Activated CD4-positive, CD25-positive, alpha-beta regulatory T cell (primary cell): ENCODE results near the gene KCNRG.
"Not testable (repeated sequence)": the region's sequence is repeated elsewhere in the genome, so short reads cannot be mapped to it uniquely, and the experiment has no call there.

Source experiments
- DNase-seq, 4 experiments: peaks; one replicate each; lab custom pipeline; 2025; lab: John Stamatoyannopoulos, UW

KCNRG gene, protein sequence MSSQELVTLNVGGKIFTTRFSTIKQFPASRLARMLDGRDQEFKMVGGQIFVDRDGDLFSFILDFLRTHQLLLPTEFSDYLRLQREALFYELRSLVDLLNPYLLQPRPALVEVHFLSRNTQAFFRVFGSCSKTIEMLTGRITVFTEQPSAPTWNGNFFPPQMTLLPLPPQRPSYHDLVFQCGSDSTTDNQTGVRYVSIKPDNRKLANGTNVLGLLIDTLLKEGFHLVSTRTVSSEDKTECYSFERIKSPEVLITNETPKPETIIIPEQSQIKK

DNA sequence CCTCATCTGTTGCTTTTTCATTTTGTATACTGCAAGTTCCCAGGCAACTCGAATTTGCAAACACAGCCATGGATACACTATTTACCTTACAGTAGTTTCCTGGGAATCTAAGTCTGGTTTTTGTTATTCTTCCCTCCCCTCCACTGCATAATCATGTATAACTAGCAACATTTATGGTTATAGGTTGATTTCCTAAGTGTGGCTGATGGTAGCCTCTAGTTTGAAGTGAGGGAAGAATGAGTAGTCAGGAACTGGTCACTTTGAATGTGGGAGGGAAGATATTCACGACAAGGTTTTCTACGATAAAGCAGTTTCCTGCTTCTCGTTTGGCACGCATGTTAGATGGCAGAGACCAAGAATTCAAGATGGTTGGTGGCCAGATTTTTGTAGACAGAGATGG lies at the start of gene KCNRG:
KCNRG (plus strand) TSS at position 187 of the 400 bp plus-strand sequence; CDS start at position 237, 50 bp downstream.
- no peak for DNase-seq

DNA sequence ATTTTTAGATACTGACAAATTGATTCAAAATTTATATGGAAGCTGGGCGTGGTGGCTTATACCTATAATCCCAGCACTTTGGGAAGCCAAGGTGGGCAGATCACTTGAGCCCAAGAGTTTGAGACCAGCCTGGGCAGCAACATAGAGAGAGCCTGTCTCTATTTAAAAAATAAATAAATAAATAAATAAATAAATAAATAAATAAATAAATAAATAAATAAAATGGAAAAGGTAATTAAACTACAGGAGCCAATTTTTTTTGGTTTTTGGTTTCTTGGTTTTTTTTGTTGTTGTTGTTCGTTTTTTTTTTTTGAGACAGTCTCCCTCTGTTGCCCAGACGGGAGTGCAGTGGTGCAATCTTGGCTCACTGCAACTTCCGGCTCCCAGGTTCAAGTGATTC lies 47.8 kb upstream of the KCNRG start:
- DNase-seq, result no peak

DNA sequence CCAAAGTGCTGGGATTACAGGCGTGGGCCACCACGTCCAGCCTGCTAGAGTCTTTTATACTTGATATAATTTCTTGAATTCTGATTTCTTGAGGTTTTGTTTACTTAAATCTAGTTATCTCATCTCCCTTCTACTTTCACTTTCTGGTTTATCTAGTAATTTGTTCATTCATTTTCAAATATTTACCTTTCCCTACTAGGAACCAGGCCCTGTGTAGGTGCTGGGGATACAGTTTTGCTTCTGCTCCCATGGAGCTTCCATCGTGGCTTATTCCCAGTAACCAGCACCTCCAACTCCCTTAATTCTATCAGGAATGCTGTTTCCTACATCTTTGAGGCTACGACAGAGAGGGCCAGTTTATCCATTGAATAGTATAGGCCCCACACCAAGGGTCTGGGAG lies 42.5 kb upstream of the KCNRG start:
- no peak for DNase-seq

DNA sequence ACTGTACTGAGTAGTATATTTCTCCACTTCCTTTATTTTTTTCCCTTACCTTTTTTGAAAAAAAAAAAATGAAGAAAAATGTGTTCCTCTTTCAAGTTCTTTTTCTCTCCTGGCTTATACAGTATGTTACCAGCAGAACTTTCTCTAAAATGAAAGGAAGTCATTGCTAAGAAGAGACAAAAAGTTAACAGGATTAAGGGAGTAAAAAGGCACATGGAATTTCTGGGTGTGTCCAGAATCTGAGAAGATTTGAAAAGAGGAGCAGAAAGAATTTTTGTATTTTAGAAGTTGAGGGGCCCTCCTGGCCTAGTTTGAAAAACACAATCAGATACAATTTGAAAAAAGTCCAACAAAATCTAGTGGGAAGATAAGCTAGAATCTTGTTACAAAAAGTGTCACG lies 39.4 kb upstream of the KCNRG start:
- DNase-seq, result no peak

DNA sequence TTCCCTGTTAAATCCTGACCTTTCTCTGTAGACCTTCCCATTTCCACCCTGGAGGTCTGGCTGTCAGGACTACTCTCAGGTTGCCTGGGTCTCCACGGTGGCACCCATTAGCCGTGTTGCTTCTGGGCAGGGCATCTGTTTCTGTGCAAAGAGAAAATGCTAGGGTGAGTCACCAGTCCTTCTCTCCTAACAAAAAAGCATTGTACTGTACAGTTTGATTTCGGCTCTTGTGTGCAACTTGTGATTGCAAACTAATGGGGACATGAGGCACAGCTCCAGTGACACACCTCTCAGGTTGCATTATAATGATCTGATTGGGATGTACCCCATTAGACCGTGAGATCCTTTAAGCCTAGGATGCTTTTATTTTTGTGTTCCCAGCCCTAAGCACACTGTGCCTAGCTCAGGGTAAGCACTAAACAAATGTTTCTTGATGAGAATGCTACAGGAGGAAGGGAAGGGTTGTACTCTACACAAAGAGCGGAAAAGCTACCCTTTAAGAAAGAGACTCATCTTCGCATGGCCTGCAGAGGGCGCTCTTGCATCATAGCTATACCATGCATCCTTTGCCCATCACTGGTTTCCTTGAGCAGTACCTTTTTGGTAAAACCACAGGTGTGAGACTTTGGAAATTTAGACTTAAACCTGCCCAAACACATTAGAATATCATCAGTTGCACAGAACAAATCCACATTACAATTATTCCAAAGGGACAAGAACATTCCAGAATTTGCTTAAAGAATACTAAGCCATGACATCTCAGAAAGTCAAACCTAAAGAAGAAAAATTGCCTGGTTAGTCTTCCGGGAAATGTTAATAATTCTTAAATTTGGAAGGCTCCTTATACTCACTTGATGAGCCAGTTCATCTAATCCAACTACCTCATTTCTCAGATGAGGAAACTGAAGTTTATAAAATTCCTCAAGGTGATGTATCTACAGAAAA lies 38.7 kb upstream of the KCNRG start:
- peak; percentile 35 to 66 (median 54) for DNase-seq

DNA sequence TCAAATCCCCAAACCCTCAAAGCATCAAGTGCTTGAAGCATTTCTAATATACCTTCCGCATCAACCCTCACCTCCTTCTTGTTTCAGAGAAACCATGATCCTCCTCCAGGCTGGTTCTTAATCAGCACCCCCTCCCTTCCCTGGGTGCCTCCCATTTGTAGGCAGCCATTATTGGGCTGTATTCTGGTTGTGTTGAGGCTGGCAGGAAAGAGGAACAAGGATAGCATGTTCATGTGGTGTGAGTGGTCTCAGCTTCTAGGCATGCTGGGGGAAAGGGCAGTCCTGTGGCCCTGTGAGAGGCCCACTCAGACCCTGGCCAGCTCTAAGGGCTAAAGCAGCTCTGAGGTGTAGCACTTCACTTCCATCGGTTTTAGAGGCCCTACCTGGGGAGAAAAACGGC lies 37.3 kb upstream of the KCNRG start:
- DNase-seq, result no peak

DNA sequence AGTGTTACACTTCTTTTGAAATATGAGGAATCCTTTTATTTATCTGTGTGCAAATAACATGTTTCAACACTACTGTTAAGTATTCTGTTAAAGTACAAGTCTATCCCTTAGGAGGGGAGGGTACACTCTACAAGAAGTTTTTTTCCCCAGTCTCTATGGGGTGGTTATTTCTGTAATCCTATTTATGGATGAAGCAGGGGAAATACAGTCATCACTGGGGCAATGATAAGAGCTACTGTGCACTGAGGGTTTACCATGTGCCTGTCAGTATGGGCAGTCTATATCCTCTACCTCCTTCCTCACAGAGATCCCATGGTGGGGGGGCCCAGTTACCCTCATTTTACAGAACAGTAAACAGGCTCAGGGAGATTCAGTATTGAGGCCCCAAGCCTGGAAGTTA lies 35.0 kb upstream of the KCNRG start:
- DNase-seq, result no peak

DNA sequence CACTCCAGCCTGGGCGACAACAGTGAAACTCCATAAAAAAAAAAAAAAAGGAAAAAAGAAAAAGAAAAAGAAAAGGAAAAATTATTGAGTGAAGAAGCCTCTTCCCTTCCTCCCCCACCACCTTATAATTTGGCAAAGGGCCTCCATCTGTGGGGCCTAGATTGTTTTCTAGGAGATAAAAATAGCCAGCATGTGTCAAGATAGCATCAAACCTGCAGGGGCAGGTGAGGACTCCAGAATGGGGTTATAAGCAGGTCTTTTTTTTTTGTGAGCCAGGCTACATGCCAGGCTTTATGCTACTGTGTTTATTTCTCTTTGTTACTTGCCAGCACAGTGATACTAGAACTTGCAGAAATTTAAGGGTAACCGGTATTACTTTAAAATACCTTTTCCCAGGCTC lies 30.1 kb upstream of the KCNRG start:
- DNase-seq, result no peak

DNA sequence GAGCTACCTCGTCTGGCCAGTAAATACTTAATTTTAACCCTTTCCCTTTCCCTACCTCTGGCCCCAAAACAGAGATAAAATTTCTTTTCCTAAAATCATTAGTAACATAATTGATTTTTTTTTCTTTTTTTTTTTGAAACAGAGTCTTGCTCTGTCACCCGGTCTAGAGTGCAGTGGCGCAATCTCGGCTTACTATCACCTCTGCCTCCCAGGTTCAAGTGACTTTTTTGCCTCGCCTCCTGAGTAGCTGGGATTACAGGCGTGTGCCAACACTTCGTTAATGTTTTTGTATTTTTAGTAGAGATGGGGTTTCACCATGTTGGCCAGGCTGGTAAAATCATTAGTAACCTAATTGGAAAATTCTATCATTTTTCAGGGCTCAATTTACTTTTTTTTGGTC lies 28.8 kb upstream of the KCNRG start:
- no peak for DNase-seq

DNA sequence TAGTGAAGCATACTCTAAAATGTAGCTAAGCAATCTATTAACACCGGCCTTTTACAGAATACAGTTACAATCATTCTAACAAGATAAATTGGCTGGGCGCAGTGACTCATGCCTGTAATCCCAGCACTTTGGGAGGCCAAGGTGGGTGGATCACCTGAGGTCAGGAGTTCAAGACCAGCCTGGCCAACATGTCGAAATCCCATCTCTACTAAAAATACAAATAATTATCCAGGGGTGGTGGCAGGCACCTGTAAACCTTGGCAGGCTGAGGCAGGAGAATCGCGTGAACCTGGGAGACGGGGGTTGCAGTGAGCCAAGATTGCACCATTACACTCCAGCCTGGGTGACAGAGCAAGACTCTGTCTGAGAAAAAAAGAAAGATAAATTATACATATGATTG lies 24.6 kb upstream of the KCNRG start:
- not testable (repeated sequence) for DNase-seq

DNA sequence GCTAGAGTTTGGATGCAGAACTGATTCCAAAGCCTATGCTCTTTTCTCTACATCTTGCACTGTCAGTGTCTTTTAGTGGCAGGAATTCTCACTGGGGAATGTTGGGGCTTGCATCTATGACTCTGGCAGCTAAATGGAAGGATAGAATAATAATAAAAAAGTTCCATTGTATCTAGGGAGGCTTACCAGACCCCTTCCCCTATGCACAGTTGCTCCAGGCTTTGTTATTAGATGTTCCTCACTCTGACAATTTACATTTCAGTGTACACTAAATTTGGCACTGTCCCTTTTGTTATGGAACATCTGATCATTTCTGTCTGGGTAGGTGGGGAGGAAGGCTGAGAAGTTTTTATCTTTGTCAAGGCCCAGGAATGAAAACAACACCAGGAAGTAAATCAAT lies 22.1 kb upstream of the KCNRG start:
- no peak for DNase-seq

DNA sequence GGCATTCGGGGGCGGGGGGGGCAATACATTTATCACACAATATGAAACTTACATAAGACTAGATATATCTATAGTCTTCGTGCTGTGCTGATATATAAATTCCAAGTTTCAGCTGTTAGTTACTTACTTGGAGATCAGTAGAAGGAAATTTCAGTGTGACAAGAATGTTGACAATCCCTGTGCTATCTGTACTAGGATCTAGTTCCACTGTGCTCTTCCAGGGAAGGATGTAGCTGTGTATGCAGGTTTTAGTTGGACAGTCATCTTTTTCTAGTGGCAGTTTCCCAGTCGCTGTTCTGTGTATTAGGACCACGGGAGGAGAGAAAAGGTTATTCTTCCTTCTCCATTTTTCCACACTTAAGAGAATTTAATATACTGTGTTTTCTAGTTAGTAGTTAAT lies 21.6 kb upstream of the KCNRG start:
- DNase-seq, result no peak

DNA sequence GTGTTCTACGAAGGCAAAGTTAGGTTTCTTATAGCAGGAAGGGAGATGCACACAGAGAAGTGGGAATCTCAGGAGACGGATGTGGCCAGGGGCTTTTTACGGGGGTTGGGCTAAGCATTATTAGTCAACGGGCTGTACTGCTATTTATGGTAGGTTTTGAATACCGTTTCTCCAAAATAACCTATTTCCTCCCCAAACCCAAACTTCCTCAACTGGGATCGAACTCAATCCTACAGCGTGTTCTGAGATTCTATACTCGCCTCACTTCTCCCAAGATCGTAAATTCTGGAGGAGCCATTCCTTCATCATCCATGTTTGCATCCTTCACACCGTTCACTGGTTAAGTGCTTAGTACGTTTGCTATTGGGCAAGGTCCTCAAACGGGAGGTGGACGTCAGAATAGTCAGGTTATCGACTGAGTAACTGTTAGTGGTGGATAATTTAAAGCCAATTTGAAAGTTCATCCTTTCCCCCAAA lies 19.6 kb upstream of the KCNRG start:
- no peak for DNase-seq

DNA sequence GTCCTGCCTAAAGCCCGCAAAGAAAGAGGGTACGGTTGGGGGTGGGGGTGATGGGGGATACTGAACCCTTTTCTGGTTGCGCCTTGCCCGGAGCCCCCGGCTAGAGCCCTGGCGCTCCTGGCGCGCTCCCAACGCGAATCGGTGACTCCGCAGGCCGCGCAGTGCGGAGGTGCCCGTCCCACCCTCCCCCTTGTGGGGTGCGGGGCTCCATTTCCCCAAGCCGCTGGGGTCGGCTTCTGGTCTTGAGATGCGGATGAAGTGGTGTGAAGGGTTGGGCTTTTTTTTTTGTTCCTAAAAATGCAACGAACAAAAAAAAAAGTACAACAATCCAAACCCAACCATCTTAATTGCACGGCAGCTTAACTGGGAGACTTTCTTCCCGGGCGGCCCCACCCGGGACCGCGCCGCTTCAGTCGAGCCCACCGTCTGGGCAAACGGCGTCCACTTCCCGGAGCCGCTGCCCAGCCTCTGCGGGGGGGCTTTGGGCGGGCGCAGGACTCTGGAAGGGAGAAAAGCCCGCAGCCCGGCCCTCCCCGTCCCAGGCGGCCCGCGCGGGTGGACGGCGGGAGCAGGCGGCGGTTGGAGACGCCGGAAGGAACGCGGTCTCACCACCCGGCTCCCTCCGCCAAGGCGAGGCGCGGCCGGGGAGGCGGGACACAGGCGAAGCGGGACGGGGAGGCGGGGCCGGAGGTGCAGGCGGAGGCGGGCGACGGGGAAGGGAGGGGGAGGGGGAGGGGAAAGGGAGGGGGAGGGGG lies 18.9 kb upstream of the KCNRG start:
- peak; percentile 80 to 89 (median 82) for DNase-seq

DNA sequence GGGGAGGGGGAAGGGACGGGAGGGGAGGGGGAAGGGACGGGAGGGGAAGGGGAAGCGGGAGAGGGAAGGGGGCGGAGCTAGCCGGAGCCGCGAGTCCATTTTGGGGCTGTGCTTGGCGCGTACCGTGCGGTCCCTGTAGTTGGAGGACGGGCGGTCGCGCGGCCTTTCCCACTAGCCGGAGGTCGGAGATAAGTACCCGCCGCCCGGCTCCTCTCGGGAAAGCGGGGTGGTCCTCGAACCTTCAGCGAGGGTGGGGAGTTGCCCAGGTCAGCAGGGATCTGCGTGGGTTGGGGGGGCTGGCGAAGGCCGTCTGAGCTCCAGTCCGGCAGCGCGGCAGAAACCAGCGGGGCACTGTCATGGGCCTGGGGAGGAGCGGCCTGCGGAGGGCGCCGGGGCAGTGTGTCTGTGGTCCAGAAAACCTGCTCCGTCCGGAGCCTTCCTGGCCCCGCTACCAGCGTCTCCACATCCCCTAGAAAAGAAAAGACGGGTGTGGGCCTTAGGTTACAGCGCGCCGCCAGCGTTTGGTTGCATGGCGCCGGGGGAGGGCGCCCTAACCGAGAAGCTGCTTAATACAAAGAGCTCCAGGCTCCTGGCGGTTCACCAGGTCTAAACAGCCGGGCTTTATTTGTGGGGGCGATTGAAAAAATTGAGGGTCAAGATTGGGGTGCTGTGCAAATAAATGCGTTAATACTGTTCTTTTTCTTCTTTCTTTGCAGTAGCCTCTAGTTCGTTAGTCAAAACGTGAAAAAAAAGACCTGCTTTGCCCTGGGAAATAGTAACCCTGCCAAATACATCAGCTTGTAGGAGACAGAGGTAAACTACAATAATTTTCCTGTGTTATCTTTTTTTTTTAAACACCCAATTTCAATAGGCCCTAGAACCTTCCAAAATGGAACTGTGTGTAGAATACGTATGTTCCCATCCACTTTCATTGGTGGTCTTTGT lies 18.0 kb upstream of the KCNRG start, which contains the start of gene TRIM13:
TRIM13 (plus strand) TSS at position 92 of the 945 bp plus-strand sequence. CDS start 14,899 bp downstream, outside the sequence.
- peak; percentile 80 to 89 (median 82) for DNase-seq

DNA sequence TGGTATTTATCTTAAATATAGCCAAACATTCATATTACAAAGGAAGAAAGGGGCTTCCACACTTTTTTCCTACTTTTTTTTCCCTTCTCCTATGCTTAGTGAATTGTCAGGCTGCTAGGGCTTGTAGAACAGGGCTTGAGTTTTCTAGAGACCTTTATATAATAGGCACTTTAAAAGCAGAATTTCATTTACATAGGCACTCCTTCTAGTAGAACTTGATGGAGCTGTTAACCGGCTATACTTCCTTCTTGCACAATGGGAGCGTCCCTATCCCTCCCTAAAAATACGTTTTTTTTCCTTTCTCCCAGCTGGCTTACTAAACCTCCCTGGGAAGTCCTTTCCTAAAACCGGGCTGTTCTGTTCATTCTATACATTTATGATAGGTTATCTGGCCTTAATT lies 17.3 kb upstream of the KCNRG start:
- DNase-seq, result no peak

DNA sequence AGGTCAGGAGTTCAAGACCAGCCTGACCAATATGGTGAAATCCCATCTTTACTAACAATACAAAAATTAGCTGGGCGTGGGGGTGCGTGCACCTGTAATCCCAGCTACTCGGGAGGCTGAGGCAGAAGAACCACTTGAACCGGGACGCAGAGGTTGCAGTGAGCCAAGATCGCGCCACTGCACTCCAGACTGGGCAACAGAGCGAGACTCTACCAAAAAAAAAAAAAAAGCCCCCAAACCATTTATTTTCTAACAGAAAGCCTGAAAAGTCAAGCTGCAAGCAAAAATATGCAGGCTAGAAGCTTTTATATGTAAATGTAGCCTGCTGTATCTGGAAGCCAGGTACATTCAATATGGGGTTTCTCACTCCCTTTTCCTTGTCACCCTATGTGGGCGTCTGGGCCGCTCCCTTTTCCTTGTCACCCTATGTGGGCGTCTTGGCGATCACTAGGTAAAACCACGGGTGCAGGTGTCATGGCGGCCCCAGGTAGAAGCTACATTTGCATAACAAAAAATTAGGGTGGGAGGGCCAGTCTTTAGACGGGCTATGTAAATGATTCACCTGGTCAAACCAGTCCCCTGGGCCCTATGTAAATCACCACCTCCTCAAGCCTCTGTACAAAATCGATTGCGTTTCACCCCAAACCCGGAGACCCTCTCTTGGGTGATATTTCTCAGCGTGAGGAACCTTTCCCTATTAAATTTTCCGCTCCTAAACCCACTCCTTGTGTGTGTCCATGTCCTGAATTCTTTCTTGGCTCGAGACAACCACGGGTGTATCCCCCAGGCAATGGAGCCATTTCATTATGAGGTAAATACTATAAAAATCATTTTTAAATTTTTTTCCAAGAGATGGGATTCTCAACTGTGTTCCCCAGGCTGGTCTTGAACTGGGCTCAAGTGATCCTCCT lies 16.3 kb upstream of the KCNRG start:
- no peak for DNase-seq

DNA sequence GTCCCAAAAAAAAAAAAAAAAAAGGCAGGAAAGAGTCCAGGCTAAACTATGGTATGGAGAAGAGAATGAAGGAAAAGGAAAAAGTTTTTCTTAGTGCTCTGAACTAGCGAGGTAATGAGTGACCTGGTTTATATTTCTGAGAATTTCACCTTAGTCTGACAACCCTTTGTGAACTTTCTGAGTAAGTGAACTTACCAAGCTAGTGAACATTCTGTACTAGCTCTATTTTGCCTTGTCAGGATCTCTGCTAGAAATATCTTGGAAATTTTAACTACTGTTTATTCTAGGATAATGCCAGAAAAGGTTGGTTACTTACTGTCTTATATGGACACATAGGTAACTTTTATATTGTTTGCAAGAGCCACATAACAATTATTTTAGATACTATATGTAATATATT lies 14.0 kb upstream of the KCNRG start:
- no peak for DNase-seq

DNA sequence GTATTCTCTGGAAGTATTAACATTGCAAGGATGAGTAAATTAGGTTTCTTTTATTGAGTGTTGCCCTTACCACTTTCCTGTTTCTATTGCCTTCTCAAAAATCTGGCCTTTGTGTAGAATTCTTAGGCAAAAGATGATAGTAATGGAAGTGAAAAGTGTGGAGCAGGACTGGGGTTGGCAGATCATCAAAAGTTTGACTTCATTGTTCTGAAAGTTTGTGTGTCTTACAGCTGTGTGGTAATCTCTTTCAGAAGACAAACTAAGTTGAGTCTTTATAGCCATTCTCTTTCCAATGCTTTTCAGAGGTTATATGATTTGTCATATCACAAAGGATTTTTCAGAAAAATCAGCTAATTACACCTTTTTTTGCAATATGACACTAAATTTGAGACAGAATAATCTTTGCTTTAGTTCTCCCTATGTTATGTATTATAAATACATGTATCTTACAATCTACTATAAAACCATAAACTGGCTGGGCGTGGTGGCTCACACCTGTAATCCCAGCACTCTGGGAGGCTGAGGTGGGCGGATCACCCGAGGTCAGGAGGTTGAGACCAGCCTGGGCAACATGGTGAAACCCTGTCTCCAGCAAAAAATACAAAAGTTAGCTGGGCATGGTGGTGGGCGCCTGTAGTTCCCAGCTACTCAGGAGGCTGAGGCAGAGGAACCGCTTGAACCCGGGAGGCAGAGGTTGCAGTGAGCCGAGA lies 8.7 kb upstream of the KCNRG start:
- no peak for DNase-seq
